ENCODE data around the gene OR4D9. TPM values are rescaled to one million over a fixed set of nuclear protein-coding genes. Genes with fewer than 3 reads are reported as not detected.
"Not testable (repeated sequence)": the region's sequence is repeated elsewhere in the genome, so short reads cannot be mapped to it uniquely, and the experiment has no call there.

The OR4D9 gene
- total RNA-seq, 4 donors from 2014 or later, result not detected

DNA sequence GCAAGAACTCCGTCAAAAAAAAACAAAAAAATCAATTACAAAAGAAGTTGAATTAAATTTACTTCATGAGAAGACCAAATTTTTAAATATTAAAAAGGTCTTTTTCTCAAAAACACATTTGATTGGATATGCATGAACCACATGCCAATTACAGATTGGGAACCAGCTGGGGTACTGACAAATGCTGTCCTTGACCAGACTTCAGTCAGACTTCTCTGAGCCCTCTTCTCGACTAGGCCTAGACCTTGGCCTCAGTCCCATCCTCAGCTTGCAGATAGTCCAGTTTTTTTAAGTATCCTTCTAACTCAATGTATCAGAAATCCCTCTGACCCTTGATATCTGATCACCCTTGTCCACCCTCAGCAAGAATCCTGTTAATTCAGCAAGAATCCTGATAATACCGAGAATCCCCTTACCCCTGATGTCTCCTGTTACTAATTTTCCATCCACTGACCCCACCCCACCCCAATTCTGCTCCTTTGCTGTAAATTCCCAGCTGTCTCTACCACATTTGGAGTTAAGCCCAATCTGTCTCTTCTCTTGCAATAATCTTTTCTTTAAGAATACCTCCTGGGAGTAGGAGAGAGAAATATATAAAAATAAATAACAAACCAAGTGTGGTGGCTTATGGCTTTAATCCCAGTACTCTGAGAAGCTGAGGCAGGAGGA, 30.9 kb downstream of the OR4D9 start:
- Histone ChIP-seq H3K4me1 (no peaks in the 10 kb centered on the region), H3K27me3 (no peaks in the 10 kb centered on the region), H3K27ac (no peak overlapping the region), H3K4me3 (no peak overlapping the region), H3K36me3 (no peaks in the 10 kb centered on the region), H3K9me3 (no peaks in the 10 kb centered on the region)
- in situ Hi-C loops (cut with MboI; ENCODE audit: low sequenced_read_pairs in 4 of 4), result loop anchor here in 1 of 4 donors (25.0 kb wide), 1 partner anchor 270 kb away; the partner anchor contains the start of gene MRPL16
- no peak for TF ChIP-seq POLR2A (IDR thresholded peaks at IDR 0.05)
- TF ChIP-seq, protein P1, sequence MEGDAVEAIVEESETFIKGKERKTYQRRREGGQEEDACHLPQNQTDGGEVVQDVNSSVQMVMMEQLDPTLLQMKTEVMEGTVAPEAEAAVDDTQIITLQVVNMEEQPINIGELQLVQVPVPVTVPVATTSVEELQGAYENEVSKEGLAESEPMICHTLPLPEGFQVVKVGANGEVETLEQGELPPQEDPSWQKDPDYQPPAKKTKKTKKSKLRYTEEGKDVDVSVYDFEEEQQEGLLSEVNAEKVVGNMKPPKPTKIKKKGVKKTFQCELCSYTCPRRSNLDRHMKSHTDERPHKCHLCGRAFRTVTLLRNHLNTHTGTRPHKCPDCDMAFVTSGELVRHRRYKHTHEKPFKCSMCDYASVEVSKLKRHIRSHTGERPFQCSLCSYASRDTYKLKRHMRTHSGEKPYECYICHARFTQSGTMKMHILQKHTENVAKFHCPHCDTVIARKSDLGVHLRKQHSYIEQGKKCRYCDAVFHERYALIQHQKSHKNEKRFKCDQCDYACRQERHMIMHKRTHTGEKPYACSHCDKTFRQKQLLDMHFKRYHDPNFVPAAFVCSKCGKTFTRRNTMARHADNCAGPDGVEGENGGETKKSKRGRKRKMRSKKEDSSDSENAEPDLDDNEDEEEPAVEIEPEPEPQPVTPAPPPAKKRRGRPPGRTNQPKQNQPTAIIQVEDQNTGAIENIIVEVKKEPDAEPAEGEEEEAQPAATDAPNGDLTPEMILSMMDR (IDR thresholded peaks at IDR 0.05 in 4 of 5, conservative IDR thresholded peaks at IDR 0.05 in 1 of 5), result no peak
- ATAC-seq, result no peak
- no peak for DNase-seq
- intact Hi-C loops (cut with DNase I; ENCODE audit: low total_unique reads), result loop anchor here (10.0 kb wide), 1 partner anchor 397 kb away; the partner anchor contains the start of gene FAM111A

- intact Hi-C loops (cut with DNase I; ENCODE audit: low total_unique reads) (loop anchor here (10.0 kb wide), 1 partner anchor 399 kb away; the partner anchor contains the start of gene FAM111A), in situ Hi-C loops (cut with MboI; ENCODE audit: low sequenced_read_pairs in 4 of 4) (loop anchor here in 1 of 4 donors (25.0 kb wide), 1 partner anchor 269 kb away; the partner anchor contains the start of gene MRPL16)
- ATAC-seq, H3K36me3 ChIP-seq, H3K4me3 ChIP-seq, H3K27me3 ChIP-seq, H3K27ac ChIP-seq, DNase-seq, H3K9me3 ChIP-seq, H3K4me1 ChIP-seq: not testable (repeated sequence)
Observed at GRCh38 chr11:59543713-59544112, 32.4 kb downstream of the OR4D9 start.

- no peak overlapping the region for H3K27ac ChIP-seq
- no peaks in the 10 kb centered on the region for H3K9me3 ChIP-seq
- no peaks in the 10 kb centered on the region for H3K27me3 ChIP-seq
- no peak overlapping the region for H3K4me3 ChIP-seq
- no peaks in the 10 kb centered on the region for H3K36me3 ChIP-seq
- ATAC-seq (no peak), DNase-seq (no peak)
- in situ Hi-C loops (cut with MboI; ENCODE audit: low sequenced_read_pairs in 4 of 4) (loop anchor here in 1 of 4 donors (25.0 kb wide), 1 partner anchor 267 kb away; the partner anchor contains the start of gene MRPL16), intact Hi-C loops (cut with DNase I; ENCODE audit: low total_unique reads) (loop anchor here (5.0 to 10.0 kb wide), 2 partner anchors 267 to 400 kb away; partner anchors contain the start of genes FAM111A and MRPL16)
- H3K4me1 ChIP-seq, result peaks cover 3 to 4% of the 10 kb centered on the region in 2 donors
- TF ChIP-seq, protein P1 (IDR thresholded peaks at IDR 0.05 in 4 of 5, conservative IDR thresholded peaks at IDR 0.05 in 1 of 5), result no peak
- TF ChIP-seq POLR2A (IDR thresholded peaks at IDR 0.05), result no peak
Observed at GRCh38 chr11:59544869-59545178, 33.5 kb downstream of the OR4D9 start.

- no peak for DNase-seq
- H3K4me1 ChIP-seq, result peaks cover 3 to 4% of the 10 kb centered on the region in 2 donors
- no peak overlapping the region for H3K4me3 ChIP-seq
- in situ Hi-C loops (cut with MboI; ENCODE audit: low sequenced_read_pairs in 4 of 4) (loop anchor here in 1 of 4 donors (25.0 kb wide), 1 partner anchor 267 kb away; the partner anchor contains the start of gene MRPL16), intact Hi-C loops (cut with DNase I; ENCODE audit: low total_unique reads) (loop anchor here (5.0 to 10.0 kb wide), 2 partner anchors 267 to 401 kb away; partner anchors contain the start of genes FAM111A and MRPL16)
- H3K27me3 ChIP-seq, result no peaks in the 10 kb centered on the region
- H3K9me3 ChIP-seq, result no peaks in the 10 kb centered on the region
- H3K27ac ChIP-seq, result no peak overlapping the region
- no peaks in the 10 kb centered on the region for H3K36me3 ChIP-seq
- ATAC-seq, result no peak
- TF ChIP-seq, protein P1 (IDR thresholded peaks at IDR 0.05 in 4 of 5, conservative IDR thresholded peaks at IDR 0.05 in 1 of 5), result no peak
Observed at GRCh38 chr11:59545179-59546020, 34.1 kb downstream of the OR4D9 start.

GRCh38 chr11:59547605-59548308, 36.4 kb downstream of the OR4D9 start:
- H3K4me1 ChIP-seq, result peaks cover 4 to 10% of the 10 kb centered on the region in 2 donors
- not testable (repeated sequence) for H3K9me3 ChIP-seq, H3K27me3 ChIP-seq, DNase-seq, H3K4me3 ChIP-seq, H3K36me3 ChIP-seq, H3K27ac ChIP-seq, ATAC-seq
- intact Hi-C loops (cut with DNase I; ENCODE audit: low total_unique reads), result loop anchor here (5.0 to 10.0 kb wide), 2 partner anchors 265 to 403 kb away; partner anchors contain the start of genes FAM111A and MRPL16
- in situ Hi-C loops (cut with MboI; ENCODE audit: low sequenced_read_pairs in 4 of 4), result loop anchor here in 1 of 4 donors (25.0 kb wide), 1 partner anchor 265 kb away; the partner anchor contains the start of gene MRPL16

Measured in gastrocnemius medialis (tissue), 4 donors.